Testis (tissue), 3 donors: ENCODE results near the gene RAPH1. TPM values are rescaled to one million over a fixed set of nuclear protein-coding genes. Genes with fewer than 3 reads are reported as not detected.

ENCODE experiments used
- DNase-seq: peaks from one replicate; pipeline ENCODE4 v3.0.0-alpha.2; 2019
- H3K27ac ChIP-seq, 2 donors: fragments of 200-600 bp; sonication (generic); one replicate each; pipeline ENCODE4 v1.5.1; 2019
- H3K27me3 ChIP-seq: fragments of 200-600 bp; sonication (generic); one replicate; pipeline ENCODE4 v1.5.1; 2019
- H3K36me3 ChIP-seq: fragments of 200-600 bp; sonication (generic); one replicate; pipeline ENCODE4 v1.5.1; 2017; ENCODE audit warnings: low read depth; ENCODE audit errors: missing control alignments
- H3K4me1 ChIP-seq: fragments of 200-600 bp; sonication (generic); one replicate; pipeline ENCODE4 v1.5.1; 2019
- H3K4me3 ChIP-seq, 2 donors: fragments of 200-600 bp; sonication (generic); one replicate each; pipeline ENCODE4 v1.5.1; 2017 to 2019
- H3K9me3 ChIP-seq: fragments of 200-600 bp; sonication (generic); one replicate; pipeline ENCODE4 v1.5.1; 2017
- CTCF ChIP-seq, 3 experiments: fragments of 450-650 bp in 2 of 3; fragments of 200-600 bp in 1 of 3; sonication (generic) in 1 of 3; IDR thresholded peaks; one replicate each; pipeline ENCODE4 v1.5.1; 2016 to 2019; ENCODE audit warnings: antibody characterized with exemption in 3 of 3, mild to moderate bottlenecking in 2 of 3, moderate library complexity in 1 of 3
- POLR2A ChIP-seq: fragments of 450-650 bp; IDR thresholded peaks from one replicate; pipeline ENCODE4 v1.6.1; 2017; ENCODE audit warnings: antibody characterized with exemption, mild to moderate bottlenecking, moderate library complexity
- WGBS, 2 donors: methylation state at CpG; one replicate each; pipeline ENCODE4 v1.1.5; 2018; 5-methylcytosine and 5-hydroxymethylcytosine counted together
- intact Hi-C: fragments of 100-400 bp; cut with DNase I; formaldehyde crosslinking; loops from one replicate; pipeline ENCODE4 v1.15.1; 2023; ENCODE audit warnings: low total_unique reads
- polyA plus RNA-seq: library from polyadenylated mRNA; stranded (reverse); fragments of 350-450 nt; fragmentation: Illumina TruSeq; extraction: RNeasy Lipid Tissue Mini Kit (QIAGEN cat#74804); gene quantifications from one replicate; pipeline ENCODE4 v1.2.3, GENCODE V29; 2014; ENCODE audit warnings: low read depth, low replicate concordance; ENCODE audit not compliant: insufficient read depth
- total RNA-seq, 2 donors: library from RNA; depleted of rRNA; stranded (reverse); fragments of >200 nt; gene quantifications; one replicate each; pipeline ENCODE4 v1.2.3, GENCODE V29; 2016

Gene RAPH1
- total and polyA plus RNA-seq, 3 donors from 2014 or later = 22.1 to 36.5 (median 31.1) TPM

- DNase-seq = no peak
- Histone ChIP-seq H3K36me3 (no peaks in the 10 kb centered on the region), H3K4me3 (no peak overlapping the region), H3K27ac (no peak overlapping the region), H3K9me3 (no peaks in the 10 kb centered on the region), H3K27me3 (no peaks in the 10 kb centered on the region), H3K4me1 (no peaks in the 10 kb centered on the region)
- intact Hi-C loops = no loop called here
- TF ChIP-seq CTCF (IDR thresholded peaks at IDR 0.05) = no peak
- TF ChIP-seq POLR2A = no peak
- WGBS, 2 donors = 95 to 97% methylated on average over 6 of the region's 6 CpGs
These were observed 45.6 kb downstream of the RAPH1 start for GRCh38 chr2:203489531-203489930.

- H3K4me1 ChIP-seq = no peaks in the 10 kb centered on the region
- no peak for TF ChIP-seq POLR2A
- peak; percentile 32 to 42 (median 35) for TF ChIP-seq CTCF (IDR thresholded peaks at IDR 0.05)
- intact Hi-C loops = no loop called here
- H3K36me3 ChIP-seq = no peaks in the 10 kb centered on the region
- H3K27ac ChIP-seq = no peak overlapping the region
- H3K27me3 ChIP-seq = no peaks in the 10 kb centered on the region
- H3K9me3 ChIP-seq = no peaks in the 10 kb centered on the region
- H3K4me3 ChIP-seq = no peak overlapping the region
- peak; percentile 45 for DNase-seq
- WGBS, 2 donors = 86 to 91% methylated on average over 8 of the region's 8 CpGs
These were observed 50.6 kb downstream of the RAPH1 start for GRCh38 chr2:203484266-203485112.

- Histone ChIP-seq H3K27ac (no peak overlapping the region), H3K36me3 (no peaks in the 10 kb centered on the region), H3K4me3 (no peak overlapping the region), H3K9me3 (no peaks in the 10 kb centered on the region), H3K27me3 (no peaks in the 10 kb centered on the region), H3K4me1 (no peaks in the 10 kb centered on the region)
- WGBS, 2 donors = 89 to 91% methylated on average over 5 of the region's 5 CpGs
- no peak for DNase-seq
- TF ChIP-seq CTCF (IDR thresholded peaks at IDR 0.05) = no peak
- no peak for TF ChIP-seq POLR2A
- intact Hi-C loops = no loop called here
These were observed 54.5 kb downstream of the RAPH1 start for GRCh38 chr2:203480623-203481022.

GRCh38 chr2:203476881-203477280 lies 58.2 kb downstream of the RAPH1 start:
- no peaks in the 10 kb centered on the region for H3K27me3 ChIP-seq
- no peaks in the 10 kb centered on the region for H3K4me1 ChIP-seq
- 85 to 94% methylated on average over 2 of the region's 2 CpGs for WGBS, 2 donors
- no peak overlapping the region for H3K4me3 ChIP-seq
- TF ChIP-seq CTCF (IDR thresholded peaks at IDR 0.05) = no peak
- no peak for TF ChIP-seq POLR2A
- intact Hi-C loops = no loop called here
- H3K27ac ChIP-seq = no peak overlapping the region
- H3K9me3 ChIP-seq = no peaks in the 10 kb centered on the region
- H3K36me3 ChIP-seq = no peaks in the 10 kb centered on the region
- no peak for DNase-seq

GRCh38 chr2:203471323-203471722 lies 63.8 kb downstream of the RAPH1 start:
- 85 to 93% methylated on average over 5 of the region's 5 CpGs for WGBS, 2 donors
- H3K27ac ChIP-seq = no peak overlapping the region

More at GRCh38 chr2:203471323-203471722, 63.8 kb downstream of the RAPH1 start:
- no peak for TF ChIP-seq POLR2A
- no peak for TF ChIP-seq CTCF (IDR thresholded peaks at IDR 0.05)
- Histone ChIP-seq H3K36me3 (no peaks in the 10 kb centered on the region), H3K27me3 (no peaks in the 10 kb centered on the region), H3K4me3 (no peak overlapping the region), H3K4me1 (peaks cover 5% of the 10 kb centered on the region), H3K9me3 (no peaks in the 10 kb centered on the region)
- intact Hi-C loops = no loop called here
- DNase-seq = no peak
